Measurements from ENCODE around the gene NTMT1. TPM values are rescaled to one million over a fixed set of nuclear protein-coding genes. Genes with fewer than 3 reads are reported as not detected.

Gene NTMT1
- total and polyA plus RNA-seq, 4 experiments from 2014 or later, result 45.0 to 55.1 (median 46.9) TPM

- Mint-ChIP-seq H3K4me1 (peaks cover 30 to 72% (median 56%) of the 10 kb centered on the region in 4 donors), H3K27me3 (peaks cover 0 to 2% of the 10 kb centered on the region in 2 donors), H3K36me3 (peaks cover 5 to 48% of the 10 kb centered on the region in 2 donors), H3K27ac (peak overlapping the region; percentile 48 to 96 (median 68)), H3K9me3 (no peaks in the 10 kb centered on the region), H3K4me3 (peak overlapping the region in 2 of 8 donors; percentile 5 to 43)
- Histone ChIP-seq H3K27ac (ENCODE audit: low read depth, low read length) (no peak overlapping the region), H3K4me1 (ENCODE audit: insufficient read depth, low read length) (peaks cover 43% of the 10 kb centered on the region), H3K36me3 (ENCODE audit: insufficient read depth, low read length) (peaks cover 18% of the 10 kb centered on the region), H3K27me3 (ENCODE audit: insufficient read depth, low read length) (no peaks in the 10 kb centered on the region), H3K4me3 (ENCODE audit: low read length in 2 of 2) (no peak overlapping the region), H3K9me3 (ENCODE audit: control insufficient read depth in 1 of 2, low read length in 2 of 2) (no peaks in the 10 kb centered on the region)
- no peak for DNase-seq
- intact Hi-C loops (cut with micrococcal nuclease), result no loop called here
- ChIA-PET CTCF (ENCODE audit: partially characterized antibody) (interaction anchor here (0.9 to 3.0 kb wide), 5 partner anchors 11 to 497 kb away, joined by 3 to 11 read pairs (median 3); no protein-coding TSS in a partner anchor), POLR2A (ENCODE audit: partially characterized antibody) (interaction anchor here (1.0 to 5.5 kb wide), 2 partner anchors 491 to 549 kb away, joined by 4 to 58 read pairs; partner anchors contain the start of gene DOLPP1)
These were observed 3.4 kb downstream of the NTMT1 start for GRCh38 chr9:129629251-129629820.

GRCh38 chr9:129630967-129631673 is 5.2 kb downstream of the NTMT1 start:
- peaks cover 33% of the 10 kb centered on the region for H3K36me3 ChIP-seq (ENCODE audit: insufficient read depth, low read length)
- Mint-ChIP-seq H3K27me3 (no peaks in the 10 kb centered on the region), H3K27ac (peak overlapping the region in 6 of 7 donors; percentile 48 to 80 (median 72)), H3K4me3 (peak overlapping the region in 1 of 8 donors; percentile 29), H3K36me3 (peaks cover 13 to 59% of the 10 kb centered on the region in 2 donors), H3K9me3 (no peaks in the 10 kb centered on the region), H3K4me1 (peaks cover 30 to 62% (median 48%) of the 10 kb centered on the region in 4 donors)
- H3K4me1 ChIP-seq (ENCODE audit: insufficient read depth, low read length), result peaks cover 29% of the 10 kb centered on the region
- intact Hi-C loops (cut with micrococcal nuclease), result no loop called here
- POLR2A ChIA-PET (ENCODE audit: partially characterized antibody), result interaction anchor here (0.8 kb wide), 1 partner anchor 453 kb away, joined by 3 read pairs; the partner anchor contains the start of gene IER5L
- H3K9me3 ChIP-seq (ENCODE audit: control insufficient read depth in 1 of 2, low read length in 2 of 2), result no peaks in the 10 kb centered on the region
- DNase-seq, result no peak
- H3K27ac ChIP-seq (ENCODE audit: low read depth, low read length), result no peak overlapping the region
- H3K4me3 ChIP-seq (ENCODE audit: low read length in 2 of 2), result no peak overlapping the region
- no peaks in the 10 kb centered on the region for H3K27me3 ChIP-seq (ENCODE audit: insufficient read depth, low read length)
- CTCF ChIA-PET (ENCODE audit: partially characterized antibody), result interaction anchor here (1.3 to 3.0 kb wide), 3 partner anchors 9 to 499 kb away, joined by 4 to 9 read pairs (median 5); partner anchors contain the start of gene C9orf50

- no peaks in the 10 kb centered on the region for H3K9me3 ChIP-seq (ENCODE audit: control insufficient read depth in 1 of 2, low read length in 2 of 2)
- Mint-ChIP-seq H3K27me3 (no peaks in the 10 kb centered on the region), H3K4me1 (peaks cover 29 to 61% (median 46%) of the 10 kb centered on the region in 4 donors), H3K27ac (peak overlapping the region in 5 of 7 donors; percentile 46 to 79 (median 72)), H3K9me3 (no peaks in the 10 kb centered on the region), H3K4me3 (peak overlapping the region in 1 of 8 donors; percentile 16), H3K36me3 (peaks cover 13 to 57% of the 10 kb centered on the region in 2 donors)
- no peak overlapping the region for H3K27ac ChIP-seq (ENCODE audit: low read depth, low read length)
- intact Hi-C loops (cut with micrococcal nuclease), result no loop called here
- no peaks in the 10 kb centered on the region for H3K27me3 ChIP-seq (ENCODE audit: insufficient read depth, low read length)
- no peak for DNase-seq
- no peak overlapping the region for H3K4me3 ChIP-seq (ENCODE audit: low read length in 2 of 2)
- CTCF ChIA-PET (ENCODE audit: partially characterized antibody), result interaction anchor here (1.3 to 3.0 kb wide), 2 partner anchors 8 to 500 kb away, joined by 4 to 9 read pairs; no protein-coding TSS in a partner anchor
- peaks cover 33% of the 10 kb centered on the region for H3K36me3 ChIP-seq (ENCODE audit: insufficient read depth, low read length)
- H3K4me1 ChIP-seq (ENCODE audit: insufficient read depth, low read length), result peaks cover 29% of the 10 kb centered on the region
- POLR2A ChIA-PET (ENCODE audit: partially characterized antibody), result no interaction called here
These were observed 5.7 kb downstream of the NTMT1 start for GRCh38 chr9:129631674-129632129.

- intact Hi-C loops (cut with micrococcal nuclease), result no loop called here
- no peak overlapping the region for H3K4me3 Mint-ChIP-seq
- no peaks in the 10 kb centered on the region for H3K9me3 ChIP-seq (ENCODE audit: control insufficient read depth in 1 of 2, low read length in 2 of 2)
- DNase-seq, result no peak
- H3K4me1 Mint-ChIP-seq, result peaks cover 24 to 53% (median 38%) of the 10 kb centered on the region in 4 donors
- no peak overlapping the region for H3K27ac ChIP-seq (ENCODE audit: low read depth, low read length)
- H3K4me1 ChIP-seq (ENCODE audit: insufficient read depth, low read length), result peaks cover 23% of the 10 kb centered on the region
- ChIA-PET POLR2A (ENCODE audit: partially characterized antibody) (interaction anchor here (1.5 kb wide), 1 partner anchor 8 kb away, joined by 4 read pairs; no protein-coding TSS in a partner anchor), CTCF (ENCODE audit: partially characterized antibody) (interaction anchor here (1.3 kb wide), 1 partner anchor 501 kb away, joined by 4 read pairs; no protein-coding TSS in a partner anchor)
- peaks cover 13 to 59% of the 10 kb centered on the region in 2 donors for H3K36me3 Mint-ChIP-seq
- no peaks in the 10 kb centered on the region for H3K27me3 ChIP-seq (ENCODE audit: insufficient read depth, low read length)
- no peaks in the 10 kb centered on the region for H3K27me3 Mint-ChIP-seq
- peaks cover 40% of the 10 kb centered on the region for H3K36me3 ChIP-seq (ENCODE audit: insufficient read depth, low read length)
- peak overlapping the region in 3 of 7 donors; percentile 22 to 77 (median 72) for H3K27ac Mint-ChIP-seq
- H3K9me3 Mint-ChIP-seq, result no peaks in the 10 kb centered on the region
- no peak overlapping the region for H3K4me3 ChIP-seq (ENCODE audit: low read length in 2 of 2)
These were observed 6.5 kb downstream of the NTMT1 start for GRCh38 chr9:129632460-129632859.

- Mint-ChIP-seq H3K4me1 (peaks cover 18 to 46% (median 34%) of the 10 kb centered on the region in 4 donors), H3K36me3 (peaks cover 13 to 67% of the 10 kb centered on the region in 2 donors), H3K4me3 (no peak overlapping the region), H3K27me3 (no peaks in the 10 kb centered on the region), H3K27ac (peak overlapping the region in 1 of 7 donors; percentile 41), H3K9me3 (no peaks in the 10 kb centered on the region)
- no peaks in the 10 kb centered on the region for H3K9me3 ChIP-seq (ENCODE audit: control insufficient read depth in 1 of 2, low read length in 2 of 2)
- CTCF ChIA-PET (ENCODE audit: partially characterized antibody), result no interaction called here
- intact Hi-C loops (cut with micrococcal nuclease), result no loop called here
- H3K36me3 ChIP-seq (ENCODE audit: insufficient read depth, low read length), result peaks cover 47% of the 10 kb centered on the region
- no peaks in the 10 kb centered on the region for H3K27me3 ChIP-seq (ENCODE audit: insufficient read depth, low read length)
- POLR2A ChIA-PET (ENCODE audit: partially characterized antibody), result interaction anchor here (1.5 kb wide), 1 partner anchor 9 kb away, joined by 4 read pairs; no protein-coding TSS in a partner anchor
- H3K4me1 ChIP-seq (ENCODE audit: insufficient read depth, low read length), result peaks cover 15% of the 10 kb centered on the region
- no peak for DNase-seq
- no peak overlapping the region for H3K27ac ChIP-seq (ENCODE audit: low read depth, low read length)
- no peak overlapping the region for H3K4me3 ChIP-seq (ENCODE audit: low read length in 2 of 2)
These were observed 7.2 kb downstream of the NTMT1 start for GRCh38 chr9:129633207-129633606.

- intact Hi-C loops (cut with micrococcal nuclease), result no loop called here
- no peak for DNase-seq
- H3K9me3 ChIP-seq (ENCODE audit: control insufficient read depth in 1 of 2, low read length in 2 of 2), result no peaks in the 10 kb centered on the region
- peaks cover 9% of the 10 kb centered on the region for H3K4me1 ChIP-seq (ENCODE audit: insufficient read depth, low read length)
- Mint-ChIP-seq H3K36me3 (peaks cover 13 to 67% of the 10 kb centered on the region in 2 donors), H3K27ac (peak overlapping the region in 2 of 7 donors; percentile 31 to 52), H3K4me3 (no peak overlapping the region), H3K9me3 (peaks cover 0 to 2% (median 0%) of the 10 kb centered on the region in 8 donors), H3K4me1 (peaks cover 16 to 41% (median 31%) of the 10 kb centered on the region in 4 donors), H3K27me3 (no peaks in the 10 kb centered on the region)
- CTCF ChIA-PET (ENCODE audit: partially characterized antibody), result no interaction called here
- no peak overlapping the region for H3K4me3 ChIP-seq (ENCODE audit: low read length in 2 of 2)
- no peaks in the 10 kb centered on the region for H3K27me3 ChIP-seq (ENCODE audit: insufficient read depth, low read length)
- POLR2A ChIA-PET (ENCODE audit: partially characterized antibody), result interaction anchor here (1.5 kb wide), 1 partner anchor 9 kb away, joined by 4 read pairs; no protein-coding TSS in a partner anchor
- H3K27ac ChIP-seq (ENCODE audit: low read depth, low read length), result no peak overlapping the region
- peaks cover 54% of the 10 kb centered on the region for H3K36me3 ChIP-seq (ENCODE audit: insufficient read depth, low read length)
These were observed 7.9 kb downstream of the NTMT1 start for GRCh38 chr9:129633848-129634247.

Measured in CD4-positive, alpha-beta memory T cell (primary cell).